Tibial artery (tissue), 4 donors: ENCODE data around the gene PSPH.
"Not testable (repeated sequence)": the region's sequence is repeated elsewhere in the genome, so short reads cannot be mapped to it uniquely, and the experiment has no call there.

ENCODE experiments used
- DNase-seq, 2 donors: peaks; one replicate each; pipeline ENCODE4 v3.0.0-alpha.2; 2019
- H3K27ac ChIP-seq, 2 donors: fragments of 200-600 bp; sonication (generic) in 1 of 2; 1 replicate in 1 of 2; 2 replicates in 1 of 2; pipeline ENCODE4 v1.5.1; 2018 to 2019; ENCODE audit warnings: mild to moderate bottlenecking in 1 of 2
- H3K27me3 ChIP-seq, 2 donors: fragments of 200-600 bp; sonication (generic) in 1 of 2; one replicate each; pipeline versions ENCODE4 v1.5.1 to v1.6.0; 2016 to 2019
- H3K36me3 ChIP-seq, 3 donors: fragments of 200-600 bp; sonication (generic) in 2 of 3; one replicate each; pipeline ENCODE4 v1.5.1; 2016 to 2019; ENCODE audit warnings: mild to moderate bottlenecking in 2 of 3
- H3K4me1 ChIP-seq, 4 donors: fragments of 200-600 bp; sonication (generic) in 2 of 4; 1 replicate in 3 of 4; 2 replicates in 1 of 4; pipeline ENCODE4 v1.5.1; 2016 to 2019
- H3K4me3 ChIP-seq, 2 donors: fragments of 200-600 bp; sonication (generic) in 1 of 2; 1 replicate in 1 of 2; 2 replicates in 1 of 2; pipeline ENCODE4 v1.5.1; 2018 to 2019; ENCODE audit warnings: mild to moderate bottlenecking in 2 of 2
- H3K9me3 ChIP-seq, 3 donors: fragments of 200-600 bp; sonication (generic) in 1 of 3; one replicate each; pipeline ENCODE4 v1.5.1; 2016 to 2019
- CTCF ChIP-seq, 2 experiments: fragments of 200-600 bp in 1 of 2; fragments of 450-650 bp in 1 of 2; IDR thresholded peaks; one replicate each; pipeline ENCODE4 v1.5.1; 2017 to 2019; ENCODE audit warnings: antibody characterized with exemption in 2 of 2, mild to moderate bottlenecking in 1 of 2, moderate library complexity in 1 of 2
- intact Hi-C: fragments of 100-400 bp; cut with DNase I; formaldehyde crosslinking; loops from one replicate; pipeline ENCODE4 v1.15.0; 2023; ENCODE audit warnings: low total_unique reads

Gene PSPH

GRCh38 chr7:56051339-56052191 is at the start of gene PSPH, which contains the start of gene CCT6A:
Gene PSPH, minus strand, starts transcription at chr7:56051444. Its CDS starts 30,232 bp downstream, at chr7:56021212.
Gene CCT6A, plus strand, starts transcription at chr7:56051765. Its CDS starts 84 bp downstream, at chr7:56051849.
- no peaks in the 10 kb centered on the region for H3K9me3 ChIP-seq
- TF ChIP-seq CTCF (IDR thresholded peaks at IDR 0.05): no peak
- peak; percentile 97 to 99 for DNase-seq
- peak within 1 kb of the TSS; percentile 81 to 85 for H3K27ac ChIP-seq
- H3K4me1 ChIP-seq: peaks cover 0 to 29% (median 14%) of the 10 kb centered on the region in 4 donors
- intact Hi-C loops: loop anchor here (2.0 to 5.0 kb wide), 2 partner anchors 13 to 164 kb away; partner anchors contain the start of genes SUMF2 and ZNF713
- no peaks in the 10 kb centered on the region for H3K27me3 ChIP-seq
- peak within 1 kb of the TSS; percentile 81 to 87 for H3K4me3 ChIP-seq
- H3K36me3 ChIP-seq: peaks cover 26 to 38% (median 37%) of the 10 kb centered on the region in 3 donors

- no peak for DNase-seq
- Histone ChIP-seq H3K4me1 (peaks cover 0 to 18% (median 13%) of the 10 kb centered on the region in 4 donors), H3K27me3 (no peaks in the 10 kb centered on the region), H3K36me3 (peaks cover 49 to 78% (median 54%) of the 10 kb centered on the region in 3 donors), H3K9me3 (no peaks in the 10 kb centered on the region), H3K4me3 (no peak overlapping the region), H3K27ac (no peak overlapping the region)
- no peak for TF ChIP-seq CTCF (IDR thresholded peaks at IDR 0.05)
- intact Hi-C loops: no loop called here
These were observed 48.4 kb upstream of the PSPH start for GRCh38 chr7:56099653-56100052.

GRCh38 chr7:56098187-56099008 is 47.2 kb upstream of the PSPH start:
- H3K27ac ChIP-seq, H3K9me3 ChIP-seq, H3K4me3 ChIP-seq, intact Hi-C loops, H3K27me3 ChIP-seq, DNase-seq: not testable (repeated sequence)
- Histone ChIP-seq H3K4me1 (peaks cover 0 to 11% (median 10%) of the 10 kb centered on the region in 4 donors), H3K36me3 (peaks cover 40 to 66% (median 44%) of the 10 kb centered on the region in 3 donors)

- no peaks in the 10 kb centered on the region for H3K9me3 ChIP-seq
- H3K27me3 ChIP-seq: no peaks in the 10 kb centered on the region
- H3K27ac ChIP-seq: no peak overlapping the region
- TF ChIP-seq CTCF (IDR thresholded peaks at IDR 0.05): no peak
- H3K4me1 ChIP-seq: peaks cover 0 to 17% (median 14%) of the 10 kb centered on the region in 4 donors
- no peak overlapping the region for H3K4me3 ChIP-seq
- DNase-seq: peak in 1 of 2 donors; percentile 57
- intact Hi-C loops: no loop called here
- peaks cover 33 to 59% (median 37%) of the 10 kb centered on the region in 3 donors for H3K36me3 ChIP-seq
These were observed 46.5 kb upstream of the PSPH start for GRCh38 chr7:56097700-56098099.

- peaks cover 0 to 28% (median 7%) of the 10 kb centered on the region in 3 donors for H3K36me3 ChIP-seq
- TF ChIP-seq CTCF (IDR thresholded peaks at IDR 0.05): peak; percentile 22 to 70
- peak; percentile 71 to 93 for DNase-seq
- peaks cover 0 to 39% (median 31%) of the 10 kb centered on the region in 4 donors for H3K4me1 ChIP-seq
- H3K27ac ChIP-seq: peak within 1 kb of the TSS; percentile 82
- intact Hi-C loops: no loop called here
- H3K4me3 ChIP-seq: peak within 1 kb of the TSS; percentile 38
- no peaks in the 10 kb centered on the region for H3K9me3 ChIP-seq
- no peaks in the 10 kb centered on the region for H3K27me3 ChIP-seq
These were observed 41.7 kb upstream of the PSPH start, which contains the start of gene PHKG1 for GRCh38 chr7:56092789-56093531. Gene PHKG1, minus strand, starts transcription at chr7:56092952. Its CDS starts 4,011 bp downstream, at chr7:56088941.

- Histone ChIP-seq H3K4me1 (peaks cover 0 to 33% (median 25%) of the 10 kb centered on the region in 4 donors), H3K4me3 (peak overlapping the region; percentile 38), H3K36me3 (peaks cover 4 to 31% (median 11%) of the 10 kb centered on the region in 3 donors), H3K27ac (peak overlapping the region; percentile 82)
- H3K27me3 ChIP-seq, H3K9me3 ChIP-seq, DNase-seq, intact Hi-C loops: not testable (repeated sequence)
These were observed 41.1 kb upstream of the PSPH start for GRCh38 chr7:56092388-56092787.
